ENCODE results near the gene COBL.

Gene COBL

GRCh38 chr7:51012569-51013217, 303.9 kb downstream of the COBL start:
- no peaks in the 10 kb centered on the region for H3K4me1 ChIP-seq (ENCODE audit: control extremely low read depth in 1 of 4, control insufficient read depth in 4 of 4, insufficient read depth in 4 of 4, low read length in 3 of 4)
- POLR2A ChIA-PET = no interaction called here
- no peak for DNase-seq
- CTCF ChIA-PET = interaction anchor here (1.1 kb wide), 1 partner anchor 12 kb away, joined by 3 read pairs; no protein-coding TSS in a partner anchor
- WGBS (ENCODE audit: insufficient coverage) = 100% methylated on average over 5 of the region's 8 CpGs
- H3K27ac ChIP-seq (ENCODE audit: insufficient read depth in 1 of 2, low read depth in 1 of 2, low read length in 2 of 2, poor library complexity in 1 of 2, severe bottlenecking in 2 of 2) = no peak overlapping the region
- H3K4me3 ChIP-seq (ENCODE audit: control insufficient read depth in 1 of 7, extremely low read depth in 1 of 7, insufficient read depth in 4 of 7, low read depth in 2 of 7, low read length in 6 of 7) = no peak overlapping the region
- no peaks in the 10 kb centered on the region for H3K9me3 ChIP-seq (ENCODE audit: control extremely low read depth in 1 of 5, control insufficient read depth in 4 of 5, insufficient read depth in 2 of 5, low read depth in 1 of 5, low read length in 4 of 5)
- no peaks in the 10 kb centered on the region for H3K36me3 ChIP-seq (ENCODE audit: control insufficient read depth in 4 of 4, insufficient read depth in 4 of 4, low read length in 3 of 4)
- no peaks in the 10 kb centered on the region for H3K27me3 ChIP-seq (replicated peaks in 2 of 5; ENCODE audit: control insufficient read depth in 4 of 5, insufficient read depth in 5 of 5, low read length in 4 of 5)

- 95% methylated on average over 6 of the region's 7 CpGs for WGBS (ENCODE audit: insufficient coverage)
- DNase-seq = no peak
- Histone ChIP-seq H3K4me1 (ENCODE audit: control extremely low read depth in 1 of 4, control insufficient read depth in 4 of 4, insufficient read depth in 4 of 4, low read length in 3 of 4) (no peaks in the 10 kb centered on the region), H3K36me3 (ENCODE audit: control insufficient read depth in 4 of 4, insufficient read depth in 4 of 4, low read length in 3 of 4) (no peaks in the 10 kb centered on the region), H3K4me3 (ENCODE audit: control insufficient read depth in 1 of 7, extremely low read depth in 1 of 7, insufficient read depth in 4 of 7, low read depth in 2 of 7, low read length in 6 of 7) (no peak overlapping the region), H3K27me3 (replicated peaks in 2 of 5; ENCODE audit: control insufficient read depth in 4 of 5, insufficient read depth in 5 of 5, low read length in 4 of 5) (no peaks in the 10 kb centered on the region), H3K9me3 (ENCODE audit: control extremely low read depth in 1 of 5, control insufficient read depth in 4 of 5, insufficient read depth in 2 of 5, low read depth in 1 of 5, low read length in 4 of 5) (no peaks in the 10 kb centered on the region), H3K27ac (ENCODE audit: insufficient read depth in 1 of 2, low read depth in 1 of 2, low read length in 2 of 2, poor library complexity in 1 of 2, severe bottlenecking in 2 of 2) (no peak overlapping the region)
- POLR2A ChIA-PET = no interaction called here
- CTCF ChIA-PET = interaction anchor here (1.1 kb wide), 1 partner anchor 11 kb away, joined by 3 read pairs; no protein-coding TSS in a partner anchor
Observed at GRCh38 chr7:51011710-51012350, 304.8 kb downstream of the COBL start.

- CTCF ChIA-PET = no interaction called here
- no peak overlapping the region for H3K4me3 ChIP-seq (ENCODE audit: control insufficient read depth in 1 of 7, extremely low read depth in 1 of 7, insufficient read depth in 4 of 7, low read depth in 2 of 7, low read length in 6 of 7)
- WGBS (ENCODE audit: insufficient coverage) = 93% methylated on average over 6 of the region's 7 CpGs
- no peaks in the 10 kb centered on the region for H3K36me3 ChIP-seq (ENCODE audit: control insufficient read depth in 4 of 4, insufficient read depth in 4 of 4, low read length in 3 of 4)
- no peak for DNase-seq
- no peaks in the 10 kb centered on the region for H3K27me3 ChIP-seq (replicated peaks in 2 of 5; ENCODE audit: control insufficient read depth in 4 of 5, insufficient read depth in 5 of 5, low read length in 4 of 5)
- no peaks in the 10 kb centered on the region for H3K9me3 ChIP-seq (ENCODE audit: control extremely low read depth in 1 of 5, control insufficient read depth in 4 of 5, insufficient read depth in 2 of 5, low read depth in 1 of 5, low read length in 4 of 5)
- H3K4me1 ChIP-seq (ENCODE audit: control extremely low read depth in 1 of 4, control insufficient read depth in 4 of 4, insufficient read depth in 4 of 4, low read length in 3 of 4) = no peaks in the 10 kb centered on the region
- POLR2A ChIA-PET = no interaction called here
- no peak overlapping the region for H3K27ac ChIP-seq (ENCODE audit: insufficient read depth in 1 of 2, low read depth in 1 of 2, low read length in 2 of 2, poor library complexity in 1 of 2, severe bottlenecking in 2 of 2)
Observed at GRCh38 chr7:51010534-51010933, 306.1 kb downstream of the COBL start.

DNA sequence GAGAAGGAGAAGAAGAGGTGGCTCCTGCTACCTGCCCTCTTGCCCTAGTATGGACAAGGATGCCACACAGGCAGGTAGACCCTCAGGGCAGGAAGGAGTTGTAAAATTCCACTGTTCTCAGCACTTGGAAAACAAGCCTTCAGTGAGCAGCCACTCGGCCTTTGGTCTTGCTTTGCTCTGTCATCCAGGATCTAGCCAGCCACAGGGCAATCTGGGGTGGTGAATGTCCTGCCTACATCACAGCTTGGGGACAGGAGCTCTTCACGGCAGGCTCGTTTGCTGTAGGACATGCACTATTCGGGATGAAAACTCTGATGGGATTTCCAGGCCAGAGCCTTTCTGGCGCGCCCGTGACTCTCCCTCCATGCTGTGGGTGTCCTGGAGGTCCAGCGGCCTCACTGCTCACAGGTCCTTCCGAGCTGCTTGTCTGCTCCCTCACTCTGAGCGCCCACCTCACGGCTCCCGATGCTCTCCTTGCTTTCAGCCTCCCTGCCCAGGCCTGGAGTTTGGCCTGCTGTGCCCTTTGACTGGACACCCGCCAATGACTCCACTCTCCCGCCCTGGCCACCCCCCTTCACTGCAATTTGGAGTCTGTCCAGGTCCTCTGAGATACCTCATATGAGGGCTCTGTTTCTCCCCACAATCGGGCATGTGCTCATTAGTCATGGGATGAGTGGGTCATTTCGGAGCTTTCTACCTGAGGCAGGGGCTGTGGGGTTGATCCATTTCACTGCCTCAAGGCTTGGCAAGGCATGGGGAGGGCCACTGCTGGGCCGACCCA, 306.7 kb downstream of the COBL start:
- CTCF ChIA-PET = interaction anchor here (1.3 kb wide), 1 partner anchor 47 kb away, joined by 3 read pairs; no protein-coding TSS in a partner anchor
- POLR2A ChIA-PET = interaction anchor here (0.6 kb wide), 1 partner anchor 309 kb away, joined by 3 read pairs; no protein-coding TSS in a partner anchor

GRCh38 chr7:51007551-51008505, 308.8 kb downstream of the COBL start:
- POLR2A ChIA-PET = no interaction called here
- Histone ChIP-seq H3K4me1 (ENCODE audit: control extremely low read depth in 1 of 4, control insufficient read depth in 4 of 4, insufficient read depth in 4 of 4, low read length in 3 of 4) (no peaks in the 10 kb centered on the region), H3K27ac (ENCODE audit: insufficient read depth in 1 of 2, low read depth in 1 of 2, low read length in 2 of 2, poor library complexity in 1 of 2, severe bottlenecking in 2 of 2) (no peak overlapping the region), H3K9me3 (ENCODE audit: control extremely low read depth in 1 of 5, control insufficient read depth in 4 of 5, insufficient read depth in 2 of 5, low read depth in 1 of 5, low read length in 4 of 5) (no peaks in the 10 kb centered on the region), H3K4me3 (ENCODE audit: control insufficient read depth in 1 of 7, extremely low read depth in 1 of 7, insufficient read depth in 4 of 7, low read depth in 2 of 7, low read length in 6 of 7) (no peak overlapping the region), H3K36me3 (ENCODE audit: control insufficient read depth in 4 of 4, insufficient read depth in 4 of 4, low read length in 3 of 4) (no peaks in the 10 kb centered on the region), H3K27me3 (replicated peaks in 2 of 5; ENCODE audit: control insufficient read depth in 4 of 5, insufficient read depth in 5 of 5, low read length in 4 of 5) (no peaks in the 10 kb centered on the region)
- CTCF ChIA-PET = interaction anchor here (1.2 kb wide), 1 partner anchor 13 kb away, joined by 5 read pairs; no protein-coding TSS in a partner anchor
- 90% methylated on average over 18 of the region's 21 CpGs for WGBS (ENCODE audit: insufficient coverage)
- no peak for DNase-seq

More for the DNA sequence above, 306.7 kb downstream of the COBL start:
- H3K36me3 ChIP-seq (ENCODE audit: control insufficient read depth in 4 of 4, insufficient read depth in 4 of 4, low read length in 3 of 4) = no peaks in the 10 kb centered on the region
- no peaks in the 10 kb centered on the region for H3K4me1 ChIP-seq (ENCODE audit: control extremely low read depth in 1 of 4, control insufficient read depth in 4 of 4, insufficient read depth in 4 of 4, low read length in 3 of 4)
- H3K27me3 ChIP-seq (replicated peaks in 2 of 5; ENCODE audit: control insufficient read depth in 4 of 5, insufficient read depth in 5 of 5, low read length in 4 of 5) = no peaks in the 10 kb centered on the region
- H3K4me3 ChIP-seq (ENCODE audit: control insufficient read depth in 1 of 7, extremely low read depth in 1 of 7, insufficient read depth in 4 of 7, low read depth in 2 of 7, low read length in 6 of 7) = no peak overlapping the region
- no peak for DNase-seq
- no peaks in the 10 kb centered on the region for H3K9me3 ChIP-seq (ENCODE audit: control extremely low read depth in 1 of 5, control insufficient read depth in 4 of 5, insufficient read depth in 2 of 5, low read depth in 1 of 5, low read length in 4 of 5)
- 78% methylated on average over 16 of the region's 17 CpGs for WGBS (ENCODE audit: insufficient coverage)
- no peak overlapping the region for H3K27ac ChIP-seq (ENCODE audit: insufficient read depth in 1 of 2, low read depth in 1 of 2, low read length in 2 of 2, poor library complexity in 1 of 2, severe bottlenecking in 2 of 2)

DNA sequence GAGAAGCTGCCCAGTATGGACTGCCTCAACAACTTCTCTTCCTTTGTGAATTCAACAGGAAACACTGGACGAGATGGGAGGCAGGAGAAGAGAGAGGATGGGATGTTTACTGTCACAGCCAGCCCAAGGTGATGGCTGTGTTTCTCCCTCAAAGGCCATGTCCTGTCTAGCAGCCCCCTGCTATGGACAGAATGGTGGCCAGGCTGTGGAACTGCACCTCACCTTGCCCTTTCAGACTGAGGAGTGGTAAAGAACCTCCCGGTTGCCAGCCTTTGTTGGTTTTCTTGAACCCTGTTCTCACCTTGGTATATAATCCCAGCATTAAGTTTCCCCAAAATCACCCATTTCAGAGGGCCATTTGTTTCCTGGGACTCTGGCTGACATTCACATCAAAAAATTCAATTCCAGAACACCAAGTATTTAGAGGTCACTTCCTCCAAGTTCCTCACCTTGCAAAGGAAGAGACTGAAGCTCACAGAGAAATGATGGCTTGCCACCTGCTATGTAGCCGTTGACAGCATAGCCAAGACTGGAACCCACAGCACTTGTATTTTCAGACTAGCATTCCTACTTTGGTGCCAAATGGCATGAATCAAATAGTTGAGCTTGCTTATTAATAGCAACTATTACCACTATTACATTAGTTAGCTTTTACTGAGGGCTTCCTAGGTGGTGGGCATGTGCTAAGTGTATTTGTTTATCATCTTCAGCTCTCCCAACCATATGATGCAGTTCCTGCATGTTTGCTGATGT, 309.9 kb downstream of the COBL start:
- POLR2A ChIA-PET = no interaction called here
- DNase-seq = no peak
- WGBS (ENCODE audit: insufficient coverage) = 95% methylated on average over 2 of the region's 3 CpGs
- CTCF ChIA-PET = interaction anchor here (0.9 kb wide), 1 partner anchor 14 kb away, joined by 4 read pairs; no protein-coding TSS in a partner anchor
- H3K27me3 ChIP-seq (replicated peaks in 2 of 5; ENCODE audit: control insufficient read depth in 4 of 5, insufficient read depth in 5 of 5, low read length in 4 of 5) = no peaks in the 10 kb centered on the region
- no peaks in the 10 kb centered on the region for H3K4me1 ChIP-seq (ENCODE audit: control extremely low read depth in 1 of 4, control insufficient read depth in 4 of 4, insufficient read depth in 4 of 4, low read length in 3 of 4)
- no peaks in the 10 kb centered on the region for H3K36me3 ChIP-seq (ENCODE audit: control insufficient read depth in 4 of 4, insufficient read depth in 4 of 4, low read length in 3 of 4)
- no peaks in the 10 kb centered on the region for H3K9me3 ChIP-seq (ENCODE audit: control extremely low read depth in 1 of 5, control insufficient read depth in 4 of 5, insufficient read depth in 2 of 5, low read depth in 1 of 5, low read length in 4 of 5)
- no peak overlapping the region for H3K4me3 ChIP-seq (ENCODE audit: control insufficient read depth in 1 of 7, extremely low read depth in 1 of 7, insufficient read depth in 4 of 7, low read depth in 2 of 7, low read length in 6 of 7)
- H3K27ac ChIP-seq (ENCODE audit: insufficient read depth in 1 of 2, low read depth in 1 of 2, low read length in 2 of 2, poor library complexity in 1 of 2, severe bottlenecking in 2 of 2) = no peak overlapping the region

Data from common myeloid progenitor, CD34-positive (primary cell).